ENCODE data around the gene KRTAP10-9.
"Not testable (repeated sequence)": the region's sequence is repeated elsewhere in the genome, so short reads cannot be mapped to it uniquely, and the experiment has no call there.

DNA sequence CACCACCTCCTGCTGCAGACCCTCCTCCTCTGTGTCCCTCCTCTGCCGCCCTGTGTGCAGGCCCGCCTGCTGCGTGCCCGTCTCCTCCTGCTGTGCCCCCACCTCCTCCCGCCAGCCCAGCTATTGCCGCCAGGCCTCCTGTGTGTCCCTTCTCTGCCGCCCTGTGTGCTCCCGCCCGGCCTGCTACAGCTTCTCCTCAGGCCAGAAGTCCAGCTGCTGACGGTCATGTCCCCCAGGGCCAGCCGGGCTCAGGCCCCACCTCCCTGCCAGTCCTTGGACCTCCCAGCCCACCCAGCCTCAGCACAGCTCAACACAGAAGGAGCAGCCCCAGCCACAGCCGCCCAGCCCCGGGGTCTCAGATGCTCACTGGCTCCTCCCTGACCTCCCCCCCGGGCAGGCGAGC, 939 bp downstream of the KRTAP10-9 start:
- TF ChIP-seq, protein P1, sequence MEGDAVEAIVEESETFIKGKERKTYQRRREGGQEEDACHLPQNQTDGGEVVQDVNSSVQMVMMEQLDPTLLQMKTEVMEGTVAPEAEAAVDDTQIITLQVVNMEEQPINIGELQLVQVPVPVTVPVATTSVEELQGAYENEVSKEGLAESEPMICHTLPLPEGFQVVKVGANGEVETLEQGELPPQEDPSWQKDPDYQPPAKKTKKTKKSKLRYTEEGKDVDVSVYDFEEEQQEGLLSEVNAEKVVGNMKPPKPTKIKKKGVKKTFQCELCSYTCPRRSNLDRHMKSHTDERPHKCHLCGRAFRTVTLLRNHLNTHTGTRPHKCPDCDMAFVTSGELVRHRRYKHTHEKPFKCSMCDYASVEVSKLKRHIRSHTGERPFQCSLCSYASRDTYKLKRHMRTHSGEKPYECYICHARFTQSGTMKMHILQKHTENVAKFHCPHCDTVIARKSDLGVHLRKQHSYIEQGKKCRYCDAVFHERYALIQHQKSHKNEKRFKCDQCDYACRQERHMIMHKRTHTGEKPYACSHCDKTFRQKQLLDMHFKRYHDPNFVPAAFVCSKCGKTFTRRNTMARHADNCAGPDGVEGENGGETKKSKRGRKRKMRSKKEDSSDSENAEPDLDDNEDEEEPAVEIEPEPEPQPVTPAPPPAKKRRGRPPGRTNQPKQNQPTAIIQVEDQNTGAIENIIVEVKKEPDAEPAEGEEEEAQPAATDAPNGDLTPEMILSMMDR (IDR thresholded peaks at IDR 0.05), result not testable (repeated sequence)
- not testable (repeated sequence) for TF ChIP-seq POLR2A (IDR thresholded peaks at IDR 0.05)

Data from heart left ventricle (tissue), 13 donors.